Retina (tissue), 1 donor: ENCODE measurements around the gene TAOK1.
"Not testable (repeated sequence)": the region's sequence is repeated elsewhere in the genome, so short reads cannot be mapped to it uniquely, and the experiment has no call there.

Experiments used
- DNase-seq: peaks from one replicate; pipeline ENCODE4 v3.0.0-alpha.2; 2016

Gene TAOK1

GRCh38 chr17:29449865-29450671 lies 59.9 kb downstream of the TAOK1 start:
- DNase-seq, result no peak

GRCh38 chr17:29451121-29451742 lies 61.1 kb downstream of the TAOK1 start:
- DNase-seq, result no peak

DNA sequence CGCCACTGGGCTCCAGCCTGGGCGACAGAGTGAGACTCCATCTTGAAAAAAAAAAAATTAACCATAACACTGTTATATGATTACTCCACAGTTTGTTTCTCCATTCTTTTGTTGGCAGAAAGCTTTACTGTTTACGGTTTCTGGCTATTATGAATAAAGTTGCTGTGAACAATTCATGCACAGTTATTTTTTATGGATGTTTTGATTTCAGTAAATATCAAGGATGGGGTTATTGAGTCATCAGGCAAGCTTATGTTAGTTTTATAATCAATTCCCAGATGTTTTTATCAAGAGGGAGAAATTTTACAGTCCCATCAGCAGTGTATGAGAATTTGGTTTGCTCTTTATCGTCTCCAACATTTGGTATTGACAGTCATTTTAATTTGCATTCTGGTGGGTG lies 67.9 kb downstream of the TAOK1 start:
- no peak for DNase-seq

DNA sequence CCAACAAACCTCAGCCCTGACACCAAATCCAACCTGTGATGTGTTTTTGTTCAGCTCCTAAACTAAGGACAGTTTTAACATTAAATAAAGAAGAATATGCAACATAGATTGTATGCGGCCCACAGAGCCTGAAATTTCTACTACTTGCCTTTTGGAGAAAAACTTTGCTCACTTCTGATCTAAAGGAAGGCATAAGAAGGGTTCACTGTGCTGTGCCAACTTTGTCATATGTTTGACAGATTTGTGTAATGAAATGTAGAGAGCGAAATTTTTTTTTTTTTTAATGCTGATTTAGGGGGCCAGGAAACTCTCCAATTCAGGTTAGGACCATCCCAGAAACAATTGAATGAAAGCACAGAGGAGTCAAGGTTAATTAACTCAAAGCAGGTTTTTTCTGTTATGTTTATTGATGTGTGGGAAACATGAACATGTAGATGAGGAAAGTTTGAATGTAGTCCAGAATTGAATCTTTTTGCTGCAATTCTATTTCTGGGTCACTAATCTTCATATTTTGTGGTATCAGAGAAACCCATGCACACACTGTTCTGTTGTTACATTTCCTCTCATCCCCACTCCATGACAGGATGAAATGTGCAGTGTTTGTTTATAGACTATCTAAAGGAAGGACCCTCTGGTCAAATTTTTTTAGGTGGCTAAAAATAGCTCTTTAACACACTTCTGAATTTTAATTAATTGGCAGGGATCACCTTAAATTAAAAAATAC lies 71.5 kb downstream of the TAOK1 start:
- DNase-seq, result no peak

DNA sequence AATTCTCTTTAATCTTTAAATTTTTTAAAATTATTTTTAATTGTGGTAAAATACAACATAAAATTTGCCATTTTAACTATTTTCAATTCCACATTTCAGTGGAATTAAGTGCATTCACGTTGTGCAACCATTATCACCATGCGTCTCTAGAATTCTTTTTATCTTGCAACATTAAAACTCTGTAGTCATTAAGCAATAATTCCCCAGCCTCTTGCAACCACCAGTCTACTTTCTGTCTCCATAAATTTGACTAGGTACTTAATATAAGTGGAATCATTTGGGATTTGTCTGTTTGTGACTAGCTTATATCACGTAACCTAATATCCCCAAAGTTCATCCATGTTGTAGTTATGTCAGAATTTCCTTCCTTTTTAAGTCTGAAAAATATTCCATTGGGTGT lies 79.1 kb downstream of the TAOK1 start:
- no peak for DNase-seq

GRCh38 chr17:29473437-29473836 lies 83.3 kb downstream of the TAOK1 start:
- not testable (repeated sequence) for DNase-seq

GRCh38 chr17:29474297-29474696 lies 84.1 kb downstream of the TAOK1 start:
- peak; percentile 61 for DNase-seq

GRCh38 chr17:29475891-29476290 lies 85.7 kb downstream of the TAOK1 start:
- no peak for DNase-seq

- DNase-seq, result not testable (repeated sequence)
Measured at GRCh38 chr17:29480249-29480928, 90.2 kb downstream of the TAOK1 start.

- no peak for DNase-seq
Measured at GRCh38 chr17:29483503-29483902, 93.3 kb downstream of the TAOK1 start.

- no peak for DNase-seq
Measured at GRCh38 chr17:29495011-29495410, 104.8 kb downstream of the TAOK1 start.

- DNase-seq, result no peak
Measured at GRCh38 chr17:29504711-29505110, 114.5 kb downstream of the TAOK1 start.

- no peak for DNase-seq
Measured at GRCh38 chr17:29505836-29506235, 115.7 kb downstream of the TAOK1 start.

DNA sequence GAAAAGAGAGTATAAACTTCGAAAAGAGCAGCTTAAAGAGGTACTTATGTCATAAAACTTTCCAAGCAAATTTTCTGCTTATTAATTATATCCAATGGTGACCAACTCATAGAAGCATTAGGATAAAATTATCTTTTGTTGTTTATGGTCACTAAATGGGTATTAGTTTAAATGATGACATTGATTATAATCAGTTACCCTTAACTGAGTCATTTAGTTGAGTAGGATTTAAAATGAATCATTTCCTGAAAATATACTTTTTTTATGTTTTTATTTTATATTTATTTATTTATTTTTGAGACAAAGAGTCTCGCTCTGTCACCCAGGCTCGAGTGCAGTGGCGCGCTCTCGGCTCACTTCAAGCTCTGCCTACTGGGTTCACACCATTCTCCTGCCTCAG lies 120.8 kb downstream of the TAOK1 start:
- no peak for DNase-seq

GRCh38 chr17:29514792-29515191 lies 124.6 kb downstream of the TAOK1 start:
- DNase-seq, result no peak

- no peak for DNase-seq
Measured at GRCh38 chr17:29518359-29518758, 128.2 kb downstream of the TAOK1 start.

GRCh38 chr17:29524692-29525091 lies 134.5 kb downstream of the TAOK1 start:
- DNase-seq, result no peak

GRCh38 chr17:29526322-29526721 lies 136.2 kb downstream of the TAOK1 start:
- no peak for DNase-seq

- DNase-seq, result no peak
Measured at GRCh38 chr17:29533976-29534375, 143.8 kb downstream of the TAOK1 start.

- DNase-seq, result no peak
Measured at GRCh38 chr17:29544066-29544465, 153.9 kb downstream of the TAOK1 start.

GRCh38 chr17:29546085-29546484 lies 155.9 kb downstream of the TAOK1 start:
- DNase-seq, result no peak

GRCh38 chr17:29546830-29547229 lies 156.7 kb downstream of the TAOK1 start:
- no peak for DNase-seq
